ENCODE data around the gene SSBP2.

DNA sequence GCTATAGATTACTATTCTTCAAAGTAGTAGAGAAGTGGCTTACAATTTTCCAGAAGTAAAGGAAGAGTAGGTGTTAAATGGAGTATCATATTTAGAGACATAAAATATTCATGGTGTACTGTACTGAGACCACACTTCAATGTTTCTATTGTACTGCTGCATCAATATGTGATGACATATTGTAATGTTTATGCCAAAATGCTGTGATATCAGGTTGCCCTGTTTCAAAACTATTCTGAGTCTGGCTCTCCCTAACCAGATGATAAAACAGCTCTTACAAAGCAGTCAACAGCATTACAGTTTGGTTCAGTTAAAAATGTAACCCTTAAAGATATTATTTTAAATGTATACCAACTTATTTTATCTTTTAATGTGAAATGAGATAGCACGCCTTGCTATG is 326.2 kb downstream of the SSBP2 start:
- TF ChIP-seq, protein P1, sequence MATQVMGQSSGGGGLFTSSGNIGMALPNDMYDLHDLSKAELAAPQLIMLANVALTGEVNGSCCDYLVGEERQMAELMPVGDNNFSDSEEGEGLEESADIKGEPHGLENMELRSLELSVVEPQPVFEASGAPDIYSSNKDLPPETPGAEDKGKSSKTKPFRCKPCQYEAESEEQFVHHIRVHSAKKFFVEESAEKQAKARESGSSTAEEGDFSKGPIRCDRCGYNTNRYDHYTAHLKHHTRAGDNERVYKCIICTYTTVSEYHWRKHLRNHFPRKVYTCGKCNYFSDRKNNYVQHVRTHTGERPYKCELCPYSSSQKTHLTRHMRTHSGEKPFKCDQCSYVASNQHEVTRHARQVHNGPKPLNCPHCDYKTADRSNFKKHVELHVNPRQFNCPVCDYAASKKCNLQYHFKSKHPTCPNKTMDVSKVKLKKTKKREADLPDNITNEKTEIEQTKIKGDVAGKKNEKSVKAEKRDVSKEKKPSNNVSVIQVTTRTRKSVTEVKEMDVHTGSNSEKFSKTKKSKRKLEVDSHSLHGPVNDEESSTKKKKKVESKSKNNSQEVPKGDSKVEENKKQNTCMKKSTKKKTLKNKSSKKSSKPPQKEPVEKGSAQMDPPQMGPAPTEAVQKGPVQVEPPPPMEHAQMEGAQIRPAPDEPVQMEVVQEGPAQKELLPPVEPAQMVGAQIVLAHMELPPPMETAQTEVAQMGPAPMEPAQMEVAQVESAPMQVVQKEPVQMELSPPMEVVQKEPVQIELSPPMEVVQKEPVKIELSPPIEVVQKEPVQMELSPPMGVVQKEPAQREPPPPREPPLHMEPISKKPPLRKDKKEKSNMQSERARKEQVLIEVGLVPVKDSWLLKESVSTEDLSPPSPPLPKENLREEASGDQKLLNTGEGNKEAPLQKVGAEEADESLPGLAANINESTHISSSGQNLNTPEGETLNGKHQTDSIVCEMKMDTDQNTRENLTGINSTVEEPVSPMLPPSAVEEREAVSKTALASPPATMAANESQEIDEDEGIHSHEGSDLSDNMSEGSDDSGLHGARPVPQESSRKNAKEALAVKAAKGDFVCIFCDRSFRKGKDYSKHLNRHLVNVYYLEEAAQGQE (IDR thresholded peaks at IDR 0.05; ENCODE audit: low read depth) = no peak
- TF ChIP-seq FOXM1 (IDR thresholded peaks at IDR 0.05; ENCODE audit: borderline replicate concordance, low read depth) (no peak), CREB1 (IDR thresholded peaks at IDR 0.05; ENCODE audit: low read depth) (no peak), TAF1 (IDR thresholded peaks at IDR 0.05; ENCODE audit: low read depth) (no peak), ZBTB7A (IDR thresholded peaks at IDR 0.05; ENCODE audit: low read depth) (no peak), TEAD4 (IDR thresholded peaks at IDR 0.05) (no peak)
- TF ChIP-seq, protein P2, sequence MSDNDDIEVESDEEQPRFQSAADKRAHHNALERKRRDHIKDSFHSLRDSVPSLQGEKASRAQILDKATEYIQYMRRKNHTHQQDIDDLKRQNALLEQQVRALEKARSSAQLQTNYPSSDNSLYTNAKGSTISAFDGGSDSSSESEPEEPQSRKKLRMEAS (IDR thresholded peaks at IDR 0.05) = no peak

Measured in Ishikawa (cell line).